ENCODE measurements around the gene CTBP2.

CTBP2 gene

GRCh38 chr10:125142946-125143345 is 17.4 kb downstream of the CTBP2 start:
- no peak overlapping the region for H3K4me3 ChIP-seq (ENCODE audit: low read depth, low read length)
- no peak for TF ChIP-seq CTCF (IDR thresholded peaks at IDR 0.05; ENCODE audit: borderline replicate concordance, insufficient read depth, low read depth, low read length)

GRCh38 chr10:125141860-125142484 is 18.4 kb downstream of the CTBP2 start:
- TF ChIP-seq CTCF (IDR thresholded peaks at IDR 0.05; ENCODE audit: borderline replicate concordance, insufficient read depth, low read depth, low read length): no peak
- H3K4me3 ChIP-seq (ENCODE audit: low read depth, low read length): no peak overlapping the region

- TF ChIP-seq CTCF (IDR thresholded peaks at IDR 0.05; ENCODE audit: borderline replicate concordance, insufficient read depth, low read depth, low read length): no peak
- H3K4me3 ChIP-seq (ENCODE audit: low read depth, low read length): no peak overlapping the region
Measured at GRCh38 chr10:125141150-125141859, 19.1 kb downstream of the CTBP2 start.

- H3K4me3 ChIP-seq (ENCODE audit: low read depth, low read length): no peak overlapping the region
- TF ChIP-seq CTCF (IDR thresholded peaks at IDR 0.05; ENCODE audit: borderline replicate concordance, insufficient read depth, low read depth, low read length): no peak
Measured at GRCh38 chr10:125140151-125140550, 20.2 kb downstream of the CTBP2 start.

- no peak overlapping the region for H3K4me3 ChIP-seq (ENCODE audit: low read depth, low read length)
- no peak for TF ChIP-seq CTCF (IDR thresholded peaks at IDR 0.05; ENCODE audit: borderline replicate concordance, insufficient read depth, low read depth, low read length)
Measured at GRCh38 chr10:125137601-125138438, 22.5 kb downstream of the CTBP2 start.

GRCh38 chr10:125136087-125136486 is 24.3 kb downstream of the CTBP2 start:
- no peak for TF ChIP-seq CTCF (IDR thresholded peaks at IDR 0.05; ENCODE audit: borderline replicate concordance, insufficient read depth, low read depth, low read length)
- no peak overlapping the region for H3K4me3 ChIP-seq (ENCODE audit: low read depth, low read length)

Data from GM12875 (cell line).